Activated CD4-positive, alpha-beta T cell treated with anti-CD3 and anti-CD28 coated beads, Interleukin-2, amount 10 ng/mL, durations not matched to agents 7 days and 5 days (primary cell): ENCODE results near the gene SLC26A9. TPM values are rescaled to one million over a fixed set of nuclear protein-coding genes. Genes with fewer than 3 reads are reported as not detected.

ENCODE experiments used
- CTCF ChIA-PET: fragments of 350-600 bp; sonication (Branson Sonifier 250); formaldehyde crosslinking; loops from one replicate; lab custom pipeline; 2021; ENCODE audit warnings: antibody characterized with exemption; lab: Charles Lee
- POLR2A ChIA-PET: fragments of 350-600 bp; sonication (Branson Sonifier 250); formaldehyde crosslinking; loops from one replicate; lab custom pipeline; 2021; ENCODE audit warnings: antibody characterized with exemption; lab: Charles Lee
- DNase-seq: peaks from one replicate; pipeline ENCODE4 v3.0.0-alpha.2; 2020
- H3K27ac Mint-ChIP-seq: one replicate; pipeline ENCODE4 v1.8.0; 2021; ENCODE audit warnings: mild to moderate bottlenecking, moderate library complexity, mixed read lengths
- H3K27me3 Mint-ChIP-seq: one replicate; pipeline ENCODE4 v1.8.0; 2021; ENCODE audit warnings: mixed read lengths
- H3K36me3 Mint-ChIP-seq: one replicate; pipeline ENCODE4 v1.8.0; 2021; ENCODE audit warnings: low read depth, mixed read lengths
- H3K4me1 Mint-ChIP-seq: one replicate; pipeline ENCODE4 v1.8.0; 2021; ENCODE audit warnings: mixed read lengths
- H3K4me3 Mint-ChIP-seq: one replicate; pipeline ENCODE4 v1.8.0; 2021; ENCODE audit warnings: mild to moderate bottlenecking, moderate library complexity, mixed read lengths
- H3K9me3 Mint-ChIP-seq: one replicate; pipeline ENCODE4 v1.8.0; 2021; ENCODE audit warnings: mixed read lengths
- total RNA-seq, 2 experiments: library from RNA; stranded (reverse); gene quantifications; one replicate each; pipeline ENCODE4 v1.2.3, GENCODE V29; 2021

SLC26A9 gene
- total RNA-seq, 2 experiments from 2014 or later: not detected

DNA sequence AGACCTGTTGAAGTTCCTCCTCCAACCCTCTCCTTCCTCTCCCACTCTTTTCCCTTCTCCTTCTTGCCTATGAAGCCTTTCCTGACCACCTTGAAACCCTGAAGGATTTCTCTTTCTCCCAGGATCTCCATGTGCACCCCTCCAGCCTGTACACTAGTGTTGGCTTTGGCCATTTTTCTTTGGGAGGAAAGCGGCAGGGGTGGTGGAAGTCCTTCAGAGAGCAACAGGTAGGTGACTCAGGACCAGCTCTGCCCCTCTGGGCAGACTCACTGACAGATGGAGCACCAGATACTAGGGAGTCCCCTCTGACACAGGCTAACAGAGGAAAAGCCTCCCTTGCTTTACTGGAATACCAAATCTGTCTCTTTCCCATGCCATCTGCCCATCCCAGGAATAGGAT, 4.6 kb downstream of the SLC26A9 start:
- Mint-ChIP-seq H3K27ac (no peak overlapping the region), H3K36me3 (no peaks in the 10 kb centered on the region), H3K4me1 (no peaks in the 10 kb centered on the region), H3K4me3 (no peak overlapping the region), H3K9me3 (no peaks in the 10 kb centered on the region), H3K27me3 (peaks cover 34% of the 10 kb centered on the region)
- POLR2A ChIA-PET: no interaction called here
- DNase-seq: no peak
- CTCF ChIA-PET: interaction anchor here (2.5 kb wide), 1 partner anchor 20 kb away, joined by 6 read pairs; no protein-coding TSS in a partner anchor

DNA sequence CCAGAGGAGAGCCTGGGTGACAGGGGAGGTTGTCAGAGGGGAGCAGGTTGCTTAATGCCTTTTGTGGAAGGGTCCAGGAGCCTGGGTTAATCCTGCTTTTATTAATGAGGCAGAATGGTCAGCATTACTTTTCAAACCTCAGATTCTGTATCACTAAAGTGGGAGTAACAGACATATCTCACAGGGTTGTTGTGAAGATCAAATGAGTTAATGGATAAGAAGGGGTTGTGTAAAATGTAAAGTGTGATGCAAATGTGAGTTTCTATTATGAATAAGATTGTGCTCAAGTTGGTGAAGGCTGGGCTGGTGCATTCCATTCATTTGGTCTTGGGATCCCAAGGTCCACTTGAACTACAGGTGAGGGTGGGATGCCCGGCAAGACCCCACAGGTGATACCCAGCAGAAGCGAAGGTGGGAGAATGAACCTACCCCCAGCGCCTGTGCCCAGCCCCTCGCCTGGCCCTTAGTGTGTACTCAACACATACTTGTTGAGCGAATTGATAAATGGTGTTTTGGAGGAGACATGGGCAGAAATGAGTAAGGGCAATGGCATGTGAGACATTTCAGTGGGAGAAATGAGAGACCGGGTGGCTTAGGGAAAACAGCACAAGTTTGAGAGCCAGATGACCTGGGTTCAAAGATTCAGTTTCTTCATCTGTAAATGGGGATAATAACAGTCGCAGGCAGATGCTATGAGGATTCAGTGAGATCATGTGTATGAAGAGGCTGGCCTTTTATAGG, 6.2 kb downstream of the SLC26A9 start:
- ChIA-PET CTCF (no interaction called here), POLR2A (no interaction called here)
- H3K36me3 Mint-ChIP-seq: no peaks in the 10 kb centered on the region
- H3K4me1 Mint-ChIP-seq: no peaks in the 10 kb centered on the region
- no peak for DNase-seq
- no peak overlapping the region for H3K4me3 Mint-ChIP-seq
- H3K27me3 Mint-ChIP-seq: peaks cover 35% of the 10 kb centered on the region
- no peaks in the 10 kb centered on the region for H3K9me3 Mint-ChIP-seq
- H3K27ac Mint-ChIP-seq: no peak overlapping the region

DNA sequence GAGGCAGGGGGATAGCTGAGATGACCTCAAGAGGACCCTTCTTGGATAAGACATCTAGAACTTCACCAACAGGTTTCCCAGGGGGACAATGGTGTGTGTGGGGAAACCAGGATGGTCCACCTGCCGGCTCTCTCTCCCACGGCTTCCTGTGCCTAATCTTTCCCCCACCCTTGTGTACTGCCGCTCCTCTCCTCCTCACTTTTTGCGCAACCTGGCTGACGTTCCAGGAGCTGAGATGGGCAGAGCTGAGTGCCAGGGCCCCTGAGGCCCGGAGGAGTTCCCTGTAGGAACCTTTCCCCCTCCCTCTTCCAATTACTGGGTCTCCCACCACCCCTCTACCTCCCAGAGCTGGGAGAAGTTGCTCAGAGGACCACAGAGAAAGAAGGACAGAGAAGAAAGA, 6.9 kb downstream of the SLC26A9 start:
- Mint-ChIP-seq H3K4me1 (no peaks in the 10 kb centered on the region), H3K36me3 (no peaks in the 10 kb centered on the region), H3K9me3 (no peaks in the 10 kb centered on the region), H3K27me3 (peaks cover 35% of the 10 kb centered on the region), H3K4me3 (no peak overlapping the region), H3K27ac (no peak overlapping the region)
- ChIA-PET CTCF (no interaction called here), POLR2A (no interaction called here)
- no peak for DNase-seq

DNA sequence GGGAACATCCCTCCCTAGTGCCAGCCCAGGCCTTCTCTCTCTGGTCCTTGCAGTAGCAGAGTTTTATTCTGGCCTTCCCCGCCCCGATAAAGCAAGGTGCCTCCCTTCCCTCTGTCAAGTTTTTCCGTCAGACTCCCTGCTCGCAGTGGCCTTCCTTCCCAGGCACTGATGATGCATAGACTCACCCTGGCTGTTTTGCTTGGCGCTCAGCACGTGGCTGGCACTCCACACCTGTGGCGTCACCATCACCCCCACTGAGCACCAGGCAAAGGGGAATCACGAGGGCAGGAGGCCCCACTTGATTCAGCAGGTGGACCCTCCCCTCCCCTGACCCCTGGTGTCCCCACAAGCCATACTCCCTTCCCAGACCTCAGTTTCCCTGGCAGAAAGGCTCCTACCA, 7.4 kb downstream of the SLC26A9 start:
- CTCF ChIA-PET: no interaction called here
- no peaks in the 10 kb centered on the region for H3K36me3 Mint-ChIP-seq
- H3K27me3 Mint-ChIP-seq: peaks cover 35% of the 10 kb centered on the region

DNA sequence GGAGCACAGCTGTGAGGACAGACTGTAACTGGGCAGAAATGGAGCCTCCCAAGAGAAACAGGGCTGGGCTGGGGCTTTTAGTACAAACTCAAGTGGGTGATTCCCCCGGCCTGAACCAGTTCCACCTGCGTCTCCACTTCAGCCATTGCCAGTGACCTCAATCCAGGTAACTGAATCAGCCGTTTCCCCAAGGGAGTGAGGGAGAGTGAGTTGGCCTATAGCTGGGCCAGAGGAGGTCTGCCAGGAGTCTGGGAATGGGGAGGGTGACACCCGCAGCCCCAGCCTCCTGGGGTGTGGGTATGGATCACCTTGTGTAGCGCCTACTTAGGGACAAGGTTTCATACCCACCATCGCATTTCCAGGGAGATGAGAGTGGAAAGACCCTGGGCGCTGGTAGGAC, 8.5 kb downstream of the SLC26A9 start:
- Mint-ChIP-seq H3K27ac (no peak overlapping the region), H3K9me3 (no peaks in the 10 kb centered on the region), H3K4me1 (no peaks in the 10 kb centered on the region), H3K4me3 (no peak overlapping the region), H3K27me3 (peaks cover 32% of the 10 kb centered on the region), H3K36me3 (no peaks in the 10 kb centered on the region)
- DNase-seq: no peak
- CTCF ChIA-PET: no interaction called here
- POLR2A ChIA-PET: no interaction called here

More for the DNA sequence above, 7.4 kb downstream of the SLC26A9 start:
- no peak overlapping the region for H3K27ac Mint-ChIP-seq
- POLR2A ChIA-PET: no interaction called here
- no peaks in the 10 kb centered on the region for H3K9me3 Mint-ChIP-seq
- no peak for DNase-seq
- no peak overlapping the region for H3K4me3 Mint-ChIP-seq
- H3K4me1 Mint-ChIP-seq: no peaks in the 10 kb centered on the region

DNA sequence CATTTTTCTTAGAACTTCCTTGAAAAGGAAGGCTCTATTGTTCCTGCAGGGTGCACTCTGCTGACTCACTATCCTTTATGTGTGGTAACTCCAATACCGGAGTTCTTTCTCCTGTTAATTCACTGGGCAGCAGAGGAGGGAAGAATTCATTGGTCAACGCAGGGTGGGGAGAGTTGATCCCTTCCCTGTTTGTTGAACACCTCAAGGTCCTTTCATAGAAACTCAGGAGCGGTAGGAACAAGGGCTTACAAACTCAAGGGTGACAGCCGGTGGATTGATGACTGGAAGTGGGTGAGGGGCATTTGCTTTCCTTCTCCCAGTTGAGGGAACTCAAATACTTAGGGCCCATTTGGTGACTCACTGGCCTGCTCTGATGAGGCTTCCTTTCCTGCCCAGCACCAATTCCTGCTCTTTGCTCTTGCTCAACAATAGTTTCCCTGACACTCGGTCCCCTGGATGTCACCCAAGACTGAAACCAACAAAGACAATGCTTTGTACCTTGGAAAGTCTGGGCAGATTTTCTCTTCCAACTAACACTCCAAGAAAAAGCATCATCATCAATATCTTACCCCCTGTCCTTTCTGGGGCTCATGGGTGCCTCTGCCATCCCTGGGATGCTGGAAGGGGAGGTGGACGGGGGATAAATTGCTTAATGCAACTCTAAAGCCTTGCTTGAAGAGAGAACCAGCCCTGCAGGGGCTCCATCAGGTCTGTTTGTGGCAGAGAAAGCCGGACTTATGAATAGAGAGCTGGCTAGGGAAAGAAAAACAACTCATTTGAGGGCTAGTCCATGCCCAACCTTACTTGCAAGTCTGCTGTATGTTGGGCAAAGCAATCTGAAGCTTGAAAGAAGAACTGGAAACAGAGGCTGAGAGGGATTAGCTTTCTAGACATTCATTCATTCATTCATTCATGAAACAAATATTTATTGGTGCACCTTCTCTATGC, 9.3 kb downstream of the SLC26A9 start:
- CTCF ChIA-PET: interaction anchor here (1.0 kb wide), 1 partner anchor 44 kb away, joined by 4 read pairs; no protein-coding TSS in a partner anchor
- H3K4me3 Mint-ChIP-seq: no peak overlapping the region
- H3K4me1 Mint-ChIP-seq: no peaks in the 10 kb centered on the region
- H3K36me3 Mint-ChIP-seq: no peaks in the 10 kb centered on the region
- H3K9me3 Mint-ChIP-seq: no peaks in the 10 kb centered on the region
- no peak overlapping the region for H3K27ac Mint-ChIP-seq
- peaks cover 30% of the 10 kb centered on the region for H3K27me3 Mint-ChIP-seq
- POLR2A ChIA-PET: no interaction called here
- DNase-seq: no peak

DNA sequence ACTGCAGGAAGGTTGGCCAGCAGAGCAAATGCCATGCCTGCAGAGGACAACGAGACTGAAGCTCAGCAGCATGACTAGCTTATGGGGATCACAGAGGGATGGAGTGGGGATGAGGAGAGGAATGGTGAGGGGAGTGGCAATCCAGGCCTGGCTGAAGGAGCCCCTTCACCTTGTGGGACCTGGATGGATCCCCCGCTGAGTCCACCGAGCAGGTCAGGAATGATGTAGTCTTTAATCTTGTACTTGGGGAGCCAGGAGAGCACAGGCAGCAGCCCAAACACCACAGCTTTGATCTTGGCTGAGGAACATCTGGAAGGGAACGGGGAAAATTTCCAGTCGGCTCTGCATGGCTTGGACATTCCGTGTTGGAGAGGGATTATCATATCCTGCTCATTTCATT, 10.5 kb downstream of the SLC26A9 start:
- Mint-ChIP-seq H3K9me3 (no peaks in the 10 kb centered on the region), H3K36me3 (no peaks in the 10 kb centered on the region), H3K4me1 (no peaks in the 10 kb centered on the region), H3K27me3 (peaks cover 21% of the 10 kb centered on the region), H3K4me3 (no peak overlapping the region), H3K27ac (no peak overlapping the region)
- DNase-seq: no peak
- CTCF ChIA-PET: interaction anchor here (1.0 kb wide), 1 partner anchor 45 kb away, joined by 4 read pairs; no protein-coding TSS in a partner anchor
- POLR2A ChIA-PET: no interaction called here

DNA sequence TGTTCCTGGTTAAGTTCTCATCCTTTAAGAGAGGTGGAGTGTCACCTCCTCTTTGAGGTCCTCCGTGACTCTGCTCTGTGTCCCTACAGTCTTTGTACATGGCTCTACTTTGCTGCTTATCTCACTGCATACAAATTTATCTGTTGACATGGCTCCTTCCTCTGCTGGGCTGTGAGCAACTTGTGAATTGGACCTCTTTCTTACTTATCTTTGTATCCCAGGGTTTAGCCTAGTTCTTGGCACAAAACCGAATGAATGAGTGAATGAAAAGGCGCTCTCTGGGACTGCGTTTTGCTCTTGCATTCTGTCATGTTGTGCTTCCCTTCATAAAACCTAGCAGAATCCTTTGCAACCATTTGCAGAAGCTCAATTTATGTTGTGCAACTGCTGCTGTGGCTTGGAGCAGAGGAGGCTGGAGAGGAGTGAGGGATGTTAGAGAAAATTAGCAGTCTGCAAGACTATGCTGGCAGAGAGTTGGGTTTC, 12.4 kb downstream of the SLC26A9 start:
- Mint-ChIP-seq H3K4me1 (no peaks in the 10 kb centered on the region), H3K4me3 (no peak overlapping the region), H3K27ac (no peak overlapping the region), H3K9me3 (no peaks in the 10 kb centered on the region), H3K36me3 (no peaks in the 10 kb centered on the region), H3K27me3 (peaks cover 10% of the 10 kb centered on the region)
- no peak for DNase-seq
- CTCF ChIA-PET: no interaction called here
- POLR2A ChIA-PET: no interaction called here

DNA sequence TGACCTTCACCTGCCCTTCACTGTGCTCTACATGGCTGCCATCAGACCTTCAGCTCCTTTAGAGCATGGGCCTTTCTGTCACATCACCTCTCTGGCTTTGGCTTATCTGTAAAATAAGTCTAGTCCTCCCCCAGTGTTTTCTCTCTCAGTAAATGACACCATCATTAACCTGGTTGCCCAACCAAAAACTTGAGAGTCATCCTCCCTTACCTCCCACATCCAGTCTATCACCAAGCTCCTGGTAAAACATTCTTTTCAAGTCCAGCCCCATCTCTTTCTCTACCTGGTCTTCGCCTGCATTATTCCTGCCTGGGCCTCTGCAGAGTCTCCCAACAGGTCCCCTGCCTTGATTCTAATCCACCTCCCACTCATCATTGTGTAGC, 13.1 kb downstream of the SLC26A9 start:
- ChIA-PET CTCF (interaction anchor here (2.1 kb wide), 1 partner anchor 272 kb away, joined by 5 read pairs; no protein-coding TSS in a partner anchor), POLR2A (no interaction called here)
- Mint-ChIP-seq H3K27ac (no peak overlapping the region), H3K27me3 (peaks cover 10% of the 10 kb centered on the region), H3K9me3 (no peaks in the 10 kb centered on the region), H3K4me3 (no peak overlapping the region), H3K36me3 (no peaks in the 10 kb centered on the region), H3K4me1 (no peaks in the 10 kb centered on the region)
- DNase-seq: no peak

DNA sequence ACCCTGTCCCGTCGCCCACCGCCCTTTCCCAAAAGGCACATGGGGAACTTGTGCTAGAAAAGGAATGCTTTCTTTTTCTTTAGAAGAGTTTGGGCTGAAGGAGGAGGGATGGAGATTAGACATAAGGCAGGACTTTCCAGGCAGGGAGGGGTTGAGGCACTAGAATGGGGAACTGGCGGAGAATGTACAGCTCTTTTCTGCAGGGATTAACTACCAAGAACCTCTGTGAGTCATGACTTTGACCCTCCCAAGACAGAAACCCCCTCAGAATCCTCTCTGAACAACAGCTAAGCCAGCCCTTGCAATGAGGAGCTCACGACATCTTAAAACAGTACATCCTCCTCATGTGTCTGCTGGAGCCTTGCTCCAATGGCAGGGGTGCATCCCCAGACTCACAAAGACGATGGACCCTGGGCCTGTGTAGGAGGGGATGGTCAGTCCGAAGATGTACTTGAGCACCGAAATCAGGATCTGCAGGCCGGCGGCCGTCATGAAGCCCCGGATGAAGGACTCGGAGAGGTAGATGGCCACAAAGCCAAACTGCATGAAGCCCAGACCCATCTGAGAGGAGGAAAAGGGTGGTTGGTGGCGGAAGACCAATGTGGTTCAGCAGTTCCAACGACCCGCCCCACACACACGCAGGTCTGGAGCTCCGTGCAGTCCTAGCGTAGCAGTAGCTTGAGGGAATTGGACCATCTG, 13.6 kb downstream of the SLC26A9 start:
- Mint-ChIP-seq H3K36me3 (no peaks in the 10 kb centered on the region), H3K9me3 (no peaks in the 10 kb centered on the region), H3K27me3 (peaks cover 10% of the 10 kb centered on the region), H3K4me1 (no peaks in the 10 kb centered on the region), H3K27ac (no peak overlapping the region), H3K4me3 (no peak overlapping the region)
- CTCF ChIA-PET: interaction anchor here (0.9 to 2.1 kb wide), 3 partner anchors 11 to 271 kb away, joined by 4 to 5 read pairs (median 5); no protein-coding TSS in a partner anchor
- POLR2A ChIA-PET: no interaction called here
- DNase-seq: no peak

DNA sequence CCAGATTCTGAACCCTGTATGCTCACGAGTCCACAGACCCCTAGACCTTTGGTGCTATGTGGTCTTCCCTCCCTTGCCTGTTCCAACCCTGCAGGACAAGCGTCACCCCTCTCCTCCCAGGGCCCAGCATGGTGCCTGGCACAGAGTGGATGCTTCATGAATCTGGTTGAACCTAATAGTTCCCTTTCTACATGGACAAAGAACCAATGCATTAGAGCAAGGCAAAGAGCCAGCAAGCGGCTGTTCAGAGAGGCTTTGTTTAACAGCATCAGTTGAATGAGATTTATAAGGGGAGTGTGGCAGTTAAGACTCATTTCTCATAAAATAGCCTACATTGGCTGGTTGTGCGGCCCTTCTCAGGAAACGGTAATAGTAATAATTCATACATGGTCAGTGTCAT, 14.9 kb downstream of the SLC26A9 start:
- Mint-ChIP-seq H3K27me3 (peaks cover 8% of the 10 kb centered on the region), H3K9me3 (no peaks in the 10 kb centered on the region), H3K36me3 (no peaks in the 10 kb centered on the region), H3K27ac (no peak overlapping the region), H3K4me3 (no peak overlapping the region), H3K4me1 (no peaks in the 10 kb centered on the region)
- DNase-seq: no peak
- ChIA-PET POLR2A (no interaction called here), CTCF (interaction anchor here (1.0 to 2.1 kb wide), 2 partner anchors 49 to 270 kb away, joined by 5 read pairs; no protein-coding TSS in a partner anchor)

DNA sequence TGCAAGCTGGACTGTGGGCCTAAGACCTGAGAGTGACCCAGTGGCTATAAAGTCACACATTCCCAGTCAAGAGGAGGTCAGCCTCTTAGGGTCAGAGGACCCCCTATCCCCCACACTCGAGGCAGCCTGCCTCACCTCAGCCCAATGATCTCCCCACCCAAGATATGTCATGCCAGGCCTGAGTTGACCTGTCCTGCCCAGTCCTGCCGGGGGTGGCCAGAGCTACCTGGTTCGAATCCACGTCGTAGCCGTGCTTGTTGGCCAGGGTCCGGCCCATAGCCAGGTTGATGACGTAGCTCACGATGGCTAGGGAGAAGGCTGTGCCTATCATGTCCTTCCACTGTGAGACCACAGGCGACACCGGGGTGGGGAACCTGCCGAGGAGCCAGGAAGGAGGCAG, 15.6 kb downstream of the SLC26A9 start:
- no peak for DNase-seq
- Mint-ChIP-seq H3K36me3 (no peaks in the 10 kb centered on the region), H3K4me3 (no peak overlapping the region), H3K4me1 (no peaks in the 10 kb centered on the region), H3K9me3 (no peaks in the 10 kb centered on the region), H3K27me3 (peaks cover 5% of the 10 kb centered on the region), H3K27ac (no peak overlapping the region)
- POLR2A ChIA-PET: no interaction called here
- CTCF ChIA-PET: no interaction called here
